ENCODE data around the gene F8. TPM values are rescaled to one million over a fixed set of nuclear protein-coding genes. Genes with fewer than 3 reads are reported as not detected.

Gene F8
- total RNA-seq, 4 donors from 2014 or later = 21.1 to 56.3 (median 36.5) TPM

GRCh38 chrX:155009994-155010472, 12.5 kb downstream of the F8 start:
- TF ChIP-seq, protein P1, sequence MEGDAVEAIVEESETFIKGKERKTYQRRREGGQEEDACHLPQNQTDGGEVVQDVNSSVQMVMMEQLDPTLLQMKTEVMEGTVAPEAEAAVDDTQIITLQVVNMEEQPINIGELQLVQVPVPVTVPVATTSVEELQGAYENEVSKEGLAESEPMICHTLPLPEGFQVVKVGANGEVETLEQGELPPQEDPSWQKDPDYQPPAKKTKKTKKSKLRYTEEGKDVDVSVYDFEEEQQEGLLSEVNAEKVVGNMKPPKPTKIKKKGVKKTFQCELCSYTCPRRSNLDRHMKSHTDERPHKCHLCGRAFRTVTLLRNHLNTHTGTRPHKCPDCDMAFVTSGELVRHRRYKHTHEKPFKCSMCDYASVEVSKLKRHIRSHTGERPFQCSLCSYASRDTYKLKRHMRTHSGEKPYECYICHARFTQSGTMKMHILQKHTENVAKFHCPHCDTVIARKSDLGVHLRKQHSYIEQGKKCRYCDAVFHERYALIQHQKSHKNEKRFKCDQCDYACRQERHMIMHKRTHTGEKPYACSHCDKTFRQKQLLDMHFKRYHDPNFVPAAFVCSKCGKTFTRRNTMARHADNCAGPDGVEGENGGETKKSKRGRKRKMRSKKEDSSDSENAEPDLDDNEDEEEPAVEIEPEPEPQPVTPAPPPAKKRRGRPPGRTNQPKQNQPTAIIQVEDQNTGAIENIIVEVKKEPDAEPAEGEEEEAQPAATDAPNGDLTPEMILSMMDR (IDR thresholded peaks at IDR 0.05; ENCODE audit: low read depth) = no peak

DNA sequence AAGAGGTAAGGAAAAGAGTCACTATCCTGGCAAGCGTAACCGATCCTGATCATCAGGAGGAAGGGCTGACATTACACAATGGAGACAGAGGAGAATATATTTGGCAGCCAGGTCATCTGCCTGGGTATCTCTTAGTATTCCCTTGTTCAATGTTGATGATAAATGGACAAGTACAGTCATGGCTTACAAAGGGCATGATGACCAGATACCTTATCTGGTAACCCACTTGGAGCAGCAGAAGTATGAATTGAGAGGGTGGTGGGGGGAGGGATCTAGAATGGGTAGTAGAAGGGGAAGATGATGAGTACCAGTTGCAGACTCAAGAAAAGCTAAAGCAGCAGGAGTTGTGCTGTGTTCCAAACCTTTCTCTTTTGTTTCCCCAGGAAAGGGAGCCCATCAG, 17.3 kb downstream of the F8 start:
- TF ChIP-seq, protein P1 (IDR thresholded peaks at IDR 0.05; ENCODE audit: low read depth) = no peak

- TF ChIP-seq, protein P1 (IDR thresholded peaks at IDR 0.05; ENCODE audit: low read depth) = no peak
These were observed 20.6 kb downstream of the F8 start for GRCh38 chrX:155001873-155002272.

DNA sequence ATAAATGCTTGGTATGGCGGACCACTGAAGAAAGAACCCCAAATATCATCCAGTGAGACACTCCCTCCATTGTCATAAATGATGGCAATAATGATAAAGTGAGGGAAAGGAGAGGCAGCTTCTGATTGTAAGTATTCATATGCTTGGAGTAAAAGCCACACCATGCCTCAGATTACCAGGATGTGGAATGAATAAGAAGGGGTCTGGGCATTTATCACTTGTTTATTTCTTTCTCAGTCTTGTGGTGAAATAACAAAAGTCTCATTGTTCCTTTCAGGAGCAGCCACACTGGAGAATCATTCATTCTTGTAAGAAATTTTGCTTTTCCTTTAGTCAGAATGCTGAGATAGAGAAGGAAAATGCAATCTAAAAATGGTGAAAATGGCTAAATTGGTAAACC, 21.7 kb downstream of the F8 start:
- TF ChIP-seq, protein P1 (IDR thresholded peaks at IDR 0.05; ENCODE audit: low read depth) = no peak

DNA sequence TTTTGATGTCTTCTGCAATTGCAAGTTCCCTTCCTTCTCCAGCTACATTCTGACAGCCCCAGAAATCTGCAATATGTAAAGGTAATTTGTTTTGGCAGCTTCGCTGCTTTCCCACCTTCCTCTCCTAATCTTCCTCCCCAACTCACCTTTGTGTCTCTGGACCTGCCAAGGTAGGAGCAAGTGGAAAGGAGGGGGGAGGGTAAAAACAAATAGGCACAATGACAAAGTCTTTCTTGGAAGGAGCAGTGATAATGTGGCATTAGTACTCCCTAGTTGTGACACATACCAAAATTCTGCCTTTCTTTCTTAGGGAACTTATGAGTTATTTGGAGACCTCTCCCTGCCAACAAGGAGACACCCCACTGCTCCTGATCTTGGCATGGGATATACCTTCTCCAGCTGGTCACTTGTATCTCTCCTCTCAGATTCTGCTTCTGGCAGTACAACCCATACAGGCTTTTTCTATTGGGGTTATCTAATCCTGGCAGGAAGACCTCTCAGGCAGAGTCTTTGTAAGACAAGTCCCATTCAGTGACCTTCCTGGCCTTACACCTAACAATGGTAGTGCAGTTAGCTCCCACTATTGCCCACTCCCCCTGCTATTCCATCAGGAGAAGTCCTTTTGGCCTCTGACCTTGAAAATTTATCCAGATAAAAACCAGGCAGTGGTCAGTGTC, 24.2 kb downstream of the F8 start:
- TF ChIP-seq, protein P1 (IDR thresholded peaks at IDR 0.05; ENCODE audit: low read depth) = no peak

DNA sequence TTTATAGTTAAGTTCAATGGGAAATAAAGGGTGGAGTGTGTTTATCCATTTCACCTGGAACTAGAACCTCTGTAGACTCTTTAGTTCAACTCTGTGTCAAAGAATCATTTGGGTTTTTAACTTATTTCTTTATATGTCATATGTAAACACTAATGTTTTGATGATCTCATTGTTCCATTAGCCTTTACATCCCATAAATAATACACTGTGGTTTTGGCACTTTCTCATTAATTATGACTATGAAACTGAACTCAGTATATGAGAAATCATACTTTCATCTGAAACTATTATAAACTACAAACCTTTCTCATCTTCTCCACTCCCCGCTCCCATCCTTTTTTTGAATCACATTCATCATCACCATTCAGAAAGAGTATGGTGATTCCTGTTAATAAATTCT, 31.0 kb downstream of the F8 start:
- TF ChIP-seq, protein P1 (IDR thresholded peaks at IDR 0.05; ENCODE audit: low read depth) = no peak

GRCh38 chrX:154991039-154991438, 31.5 kb downstream of the F8 start:
- TF ChIP-seq, protein P1 (IDR thresholded peaks at IDR 0.05; ENCODE audit: low read depth) = no peak
